PC-3 (cell line): ENCODE data around the gene SGMS1.

Source experiments
- CTCF ChIP-seq: fragments of 300-600 bp; sonication (generic); conservative IDR thresholded peaks from 2 replicates; pipeline ENCODE4 v1.5.1; 2017; ENCODE audit warnings: antibody characterized with exemption, low read depth, mild to moderate bottlenecking, low read length
- EZH2 ChIP-seq: fragments of 300-600 bp; sonication (generic); IDR thresholded peaks from one replicate; pipeline ENCODE4 v1.6.1; 2017; ENCODE audit warnings: antibody characterized with exemption, mild to moderate bottlenecking, low read length; ENCODE audit not compliant: unreplicated experiment
- EZH2phosphoT487 ChIP-seq: fragments of 300-600 bp; sonication (generic); IDR thresholded peaks from 2 replicates; pipeline ENCODE4 v1.6.1; 2018; ENCODE audit warnings: mild to moderate bottlenecking, antibody characterized with exemption, low read length, borderline replicate concordance

- TF ChIP-seq CTCF (no peak), EZH2phosphoT487 (no peak), EZH2 (no peak)
Observed at GRCh38 chr10:50560370-50560769, 63.4 kb downstream of the SGMS1 start.
